Ovary (tissue), 9 donors: ENCODE results near the gene ZDHHC24. TPM values are rescaled to one million over a fixed set of nuclear protein-coding genes. Genes with fewer than 3 reads are reported as not detected.
A peak's percentile ranks its signal among the peaks of the same experiment; 100 is the strongest.
"Not testable (repeated sequence)": the region's sequence is repeated elsewhere in the genome, so short reads cannot be mapped to it uniquely, and the experiment has no call there.

Experiments
- DNase-seq, 5 donors: peaks; one replicate each; pipeline ENCODE4 v3.0.0-alpha.2; 2019 to 2020
- H3K27ac ChIP-seq, 2 donors: fragments of 200-600 bp; one replicate each; pipeline versions ENCODE4 v1.5.1 to v1.8.0; 2019 to 2022
- H3K27me3 ChIP-seq: fragments of 200-600 bp; one replicate; pipeline ENCODE4 v1.8.0; 2022
- H3K36me3 ChIP-seq: fragments of 200-600 bp; sonication (generic); one replicate; pipeline ENCODE4 v1.5.1; 2019
- H3K4me1 ChIP-seq: one replicate; pipeline ENCODE4 v1.8.1; 2013; ENCODE audit warnings: mild to moderate bottlenecking, moderate library complexity; ENCODE audit not compliant: insufficient read depth
- H3K4me3 ChIP-seq: fragments of 200-600 bp; sonication (generic); one replicate; pipeline ENCODE4 v1.5.1; 2017
- H3K9me3 ChIP-seq, 2 donors: fragments of 200-600 bp in 1 of 2; sonication (generic) in 1 of 2; one replicate each; pipeline versions ENCODE4 v1.5.1 to v1.8.1; 2013 to 2019; ENCODE audit warnings: mild to moderate bottlenecking in 1 of 2, moderate library complexity in 1 of 2
- CTCF ChIP-seq, 3 donors: fragments of 450-650 bp in 2 of 3; fragments of 200-600 bp in 1 of 3; IDR thresholded peaks; one replicate each; pipeline versions ENCODE4 v1.5.1 to v1.8.0; 2016 to 2022; ENCODE audit warnings: antibody characterized with exemption in 3 of 3, mild to moderate bottlenecking in 1 of 3
- EP300 ChIP-seq: sonication (generic); formaldehyde crosslinking; IDR thresholded peaks from one replicate; pipeline ENCODE4 v1.6.1; 2017; ENCODE audit warnings: antibody characterized with exemption
- POLR2A ChIP-seq: fragments of 450-650 bp; IDR thresholded peaks from one replicate; pipeline ENCODE4 v1.6.1; 2017; ENCODE audit warnings: antibody characterized with exemption, mild to moderate bottlenecking, moderate library complexity
- WGBS, 3 donors: extraction: QIAGEN DNeasy Blood & Tissue Kit in 1 of 3; methylation state at CpG; one replicate each; pipeline versions ENCODE4 v1.1.5 to v1.1.7; 2013 to 2017; 5-methylcytosine and 5-hydroxymethylcytosine counted together
- intact Hi-C, 4 donors: fragments of 100-400 bp; cut with DNase I; formaldehyde crosslinking; loops; one replicate each; pipeline versions ENCODE4 v1.11.0 to v1.15.1; 2022 to 2023
- polyA plus RNA-seq, 2 donors: library from polyadenylated mRNA; stranded (reverse); fragments of 200-250 nt in 1 of 2; fragments of 350-450 nt in 1 of 2; fragmentation: Illumina TruSeq in 1 of 2; extraction: RNeasy Lipid Tissue Mini Kit (QIAGEN cat#74804) in 1 of 2; gene quantifications; one replicate each; pipeline ENCODE4 v1.2.3, GENCODE V29; 2013 to 2014
- total RNA-seq, 7 donors: library from RNA; depleted of rRNA in 2 of 7; stranded (reverse); fragments of >200 nt in 2 of 7; fragmentation: NEBNext Ultra II Directional in 3 of 7; extraction: Animal tissue kit (Norgen Biotek cat#: 25700) in 3 of 7; gene quantifications; one replicate each; pipeline versions ENCODE4 v1.1.0 to v1.2.4, GENCODE V29; 2016 to 2023
- donor health status: DM: no; HTN: no; CAD: no; lungs with moderate emphysema.
- donor health status: DM: no; HTN: no; CAD: no.
- donor health status: Bipolar disorder and iron deficiency.
- donor health status: DM: yes; HTN: yes; CAD: no.
- donor health status: DM: no; HTN: no; CAD: no.
- donor health status: DM: yes; HTN: yes; CAD: no.

ZDHHC24 gene
- total and polyA plus RNA-seq, 9 donors = 5.1 to 14.5 (median 8.9) TPM

GRCh38 chr11:66547662-66548009 is 1.8 kb upstream of the ZDHHC24 start:
- Histone ChIP-seq H3K4me3 (no peak overlapping the region), H3K27ac (no peak overlapping the region), H3K27me3 (no peaks in the 10 kb centered on the region), H3K9me3 (no peaks in the 10 kb centered on the region), H3K36me3 (no peaks in the 10 kb centered on the region), H3K4me1 (peaks cover 2% of the 10 kb centered on the region)
- 31 to 48% (median 42%) methylated on average over 5 of the region's 5 CpGs for WGBS, 3 donors
- TF ChIP-seq CTCF (IDR thresholded peaks at IDR 0.05) (no peak), EP300 (no peak), POLR2A (no peak)
- intact Hi-C loops = no loop called here
- no peak for DNase-seq

GRCh38 chr11:66546966-66547661 is 1.3 kb upstream of the ZDHHC24 start:
- TF ChIP-seq EP300 (no peak), CTCF (IDR thresholded peaks at IDR 0.05) (no peak), POLR2A (no peak)
- DNase-seq = no peak
- peaks cover 2% of the 10 kb centered on the region for H3K4me1 ChIP-seq
- no peaks in the 10 kb centered on the region for H3K27me3 ChIP-seq
- no peak overlapping the region for H3K27ac ChIP-seq
- H3K4me3 ChIP-seq = no peak overlapping the region
- no peaks in the 10 kb centered on the region for H3K36me3 ChIP-seq
- no peaks in the 10 kb centered on the region for H3K9me3 ChIP-seq
- intact Hi-C loops = no loop called here
- WGBS, 3 donors = 19 to 38% (median 23%) methylated on average over 17 to 18 of the region's 18 CpGs

GRCh38 chr11:66546368-66546965 is 619 bp upstream of the ZDHHC24 start, which contains the start of gene ACTN3:
TSS of gene ACTN3 (plus strand) at chr11:66546903. CDS start at chr11:66546938, 35 bp downstream.
- TF ChIP-seq EP300 (no peak), CTCF (IDR thresholded peaks at IDR 0.05) (no peak), POLR2A (no peak)
- peaks cover 2% of the 10 kb centered on the region for H3K4me1 ChIP-seq
- peak; percentile 42 to 71 (median 50) for DNase-seq

GRCh38 chr11:66544952-66545351 is 896 bp downstream of the ZDHHC24 start:
- H3K9me3 ChIP-seq, DNase-seq, intact Hi-C loops, H3K4me1 ChIP-seq, H3K36me3 ChIP-seq, H3K27ac ChIP-seq, H3K27me3 ChIP-seq: not testable (repeated sequence)
- peak overlapping the region; percentile 86 for H3K4me3 ChIP-seq
- WGBS, 3 donors = 54 to 72% (median 71%) methylated on average over 14 of the region's 14 CpGs

More at GRCh38 chr11:66546368-66546965, 619 bp upstream of the ZDHHC24 start, which contains the start of gene ACTN3:
- H3K27ac ChIP-seq = no peak within 1 kb of the TSS
- intact Hi-C loops = no loop called here
- WGBS, 3 donors = 0 to 3% (median 1%) methylated on average over 33 to 37 of the region's 37 CpGs
- peak within 1 kb of the TSS; percentile 86 for H3K4me3 ChIP-seq
- H3K36me3 ChIP-seq = no peaks in the 10 kb centered on the region
- H3K9me3 ChIP-seq = no peaks in the 10 kb centered on the region
- no peaks in the 10 kb centered on the region for H3K27me3 ChIP-seq
